ENCODE results near the gene ZNF678. TPM values are rescaled to one million over a fixed set of nuclear protein-coding genes. Genes with fewer than 3 reads are reported as not detected.

ZNF678 gene
- total RNA-seq, 1 donor from 2014 or later = 15.2 TPM

DNA sequence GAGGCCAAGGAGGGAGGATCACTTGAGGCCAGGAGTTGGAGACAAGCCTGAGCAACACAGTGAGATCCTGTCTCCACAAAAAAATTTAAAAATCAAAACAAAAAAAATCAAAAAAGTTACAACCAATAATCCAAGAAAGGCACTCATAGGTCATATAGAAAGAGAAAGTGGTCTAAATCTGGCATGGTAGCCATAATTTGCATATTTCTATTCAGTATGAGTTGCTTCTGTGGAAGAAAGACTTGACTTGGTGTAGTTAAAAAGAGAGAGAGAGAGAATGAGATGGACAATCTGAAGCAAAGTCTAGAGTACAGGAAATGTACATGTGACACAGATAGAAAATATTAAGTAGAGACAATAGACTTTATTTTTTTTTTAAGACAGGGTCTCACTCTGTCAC, 149.3 kb downstream of the ZNF678 start:
- Histone ChIP-seq H3K9me3 (no peaks in the 10 kb centered on the region), H3K4me3 (no peak overlapping the region), H3K27me3 (no peaks in the 10 kb centered on the region), H3K36me3 (no peaks in the 10 kb centered on the region), H3K4me1 (no peaks in the 10 kb centered on the region), H3K27ac (no peak overlapping the region)
- TF ChIP-seq POLR2AphosphoS5 (IDR thresholded peaks at IDR 0.05; ENCODE audit: insufficient read depth in 1 of 2, low read depth in 1 of 2) (no peak), POLR2A (IDR thresholded peaks at IDR 0.05) (no peak)
- TF ChIP-seq, protein P1, sequence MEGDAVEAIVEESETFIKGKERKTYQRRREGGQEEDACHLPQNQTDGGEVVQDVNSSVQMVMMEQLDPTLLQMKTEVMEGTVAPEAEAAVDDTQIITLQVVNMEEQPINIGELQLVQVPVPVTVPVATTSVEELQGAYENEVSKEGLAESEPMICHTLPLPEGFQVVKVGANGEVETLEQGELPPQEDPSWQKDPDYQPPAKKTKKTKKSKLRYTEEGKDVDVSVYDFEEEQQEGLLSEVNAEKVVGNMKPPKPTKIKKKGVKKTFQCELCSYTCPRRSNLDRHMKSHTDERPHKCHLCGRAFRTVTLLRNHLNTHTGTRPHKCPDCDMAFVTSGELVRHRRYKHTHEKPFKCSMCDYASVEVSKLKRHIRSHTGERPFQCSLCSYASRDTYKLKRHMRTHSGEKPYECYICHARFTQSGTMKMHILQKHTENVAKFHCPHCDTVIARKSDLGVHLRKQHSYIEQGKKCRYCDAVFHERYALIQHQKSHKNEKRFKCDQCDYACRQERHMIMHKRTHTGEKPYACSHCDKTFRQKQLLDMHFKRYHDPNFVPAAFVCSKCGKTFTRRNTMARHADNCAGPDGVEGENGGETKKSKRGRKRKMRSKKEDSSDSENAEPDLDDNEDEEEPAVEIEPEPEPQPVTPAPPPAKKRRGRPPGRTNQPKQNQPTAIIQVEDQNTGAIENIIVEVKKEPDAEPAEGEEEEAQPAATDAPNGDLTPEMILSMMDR (IDR thresholded peaks at IDR 0.05) = no peak
- no peak for DNase-seq (ENCODE audit: extremely low spot score in 2 of 2)
- intact Hi-C loops (cut with DNase I) = no loop called here

DNA sequence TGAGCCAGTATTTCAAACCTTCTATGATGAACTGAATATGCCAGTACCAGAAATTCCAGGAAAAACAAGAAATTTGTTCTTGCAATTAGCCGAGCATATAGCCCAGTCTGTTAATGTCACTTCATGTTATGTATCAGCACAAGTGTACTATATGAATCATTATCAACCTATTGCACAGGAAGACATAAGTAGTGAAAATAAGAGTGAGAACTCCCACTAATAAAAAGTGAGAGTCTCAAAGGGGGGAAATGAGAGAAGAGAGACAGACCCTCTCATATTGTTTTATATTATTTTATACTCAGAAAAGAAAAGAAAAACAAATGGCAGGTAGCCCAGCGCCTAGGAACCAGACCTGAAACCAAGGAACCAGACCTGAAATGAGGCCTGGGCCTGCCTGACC, 155.6 kb downstream of the ZNF678 start:
- TF ChIP-seq, protein P1 (IDR thresholded peaks at IDR 0.05) = no peak
- TF ChIP-seq POLR2AphosphoS5 (IDR thresholded peaks at IDR 0.05; ENCODE audit: insufficient read depth in 1 of 2, low read depth in 1 of 2) (no peak), POLR2A (IDR thresholded peaks at IDR 0.05) (no peak)
- no peaks in the 10 kb centered on the region for H3K36me3 ChIP-seq
- no peaks in the 10 kb centered on the region for H3K27me3 ChIP-seq
- DNase-seq (ENCODE audit: extremely low spot score in 2 of 2) = no peak
- H3K9me3 ChIP-seq = peaks cover 17% of the 10 kb centered on the region
- no peaks in the 10 kb centered on the region for H3K4me1 ChIP-seq
- H3K4me3 ChIP-seq = no peak overlapping the region
- no peak overlapping the region for H3K27ac ChIP-seq
- intact Hi-C loops (cut with DNase I) = no loop called here

DNA sequence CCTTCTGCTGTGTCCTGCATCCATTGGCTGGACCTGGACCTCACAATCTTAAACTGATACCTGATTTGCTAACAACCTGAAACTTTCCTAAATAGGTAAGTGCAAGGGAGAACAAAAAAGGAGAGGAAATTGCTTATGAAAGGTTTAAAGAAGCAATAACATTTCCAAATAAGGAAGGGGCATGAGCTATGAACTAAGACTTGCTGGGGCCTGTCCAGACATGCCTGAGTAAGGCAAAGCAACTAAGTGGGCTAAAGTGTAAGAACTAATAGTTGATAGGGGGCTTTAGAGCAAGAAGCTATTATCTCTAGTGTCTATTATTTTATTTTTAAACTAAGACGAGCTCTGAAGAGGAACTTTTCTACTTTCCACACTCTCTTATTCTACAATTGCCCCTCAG, 160.1 kb downstream of the ZNF678 start:
- intact Hi-C loops (cut with DNase I) = no loop called here
- H3K27me3 ChIP-seq = no peaks in the 10 kb centered on the region
- H3K4me1 ChIP-seq = peaks cover 9% of the 10 kb centered on the region
- no peaks in the 10 kb centered on the region for H3K36me3 ChIP-seq
- H3K9me3 ChIP-seq = peaks cover 17% of the 10 kb centered on the region
- DNase-seq (ENCODE audit: extremely low spot score in 2 of 2) = no peak
- TF ChIP-seq POLR2A (IDR thresholded peaks at IDR 0.05) = no peak
- no peak overlapping the region for H3K27ac ChIP-seq
- H3K4me3 ChIP-seq = no peak overlapping the region

DNA sequence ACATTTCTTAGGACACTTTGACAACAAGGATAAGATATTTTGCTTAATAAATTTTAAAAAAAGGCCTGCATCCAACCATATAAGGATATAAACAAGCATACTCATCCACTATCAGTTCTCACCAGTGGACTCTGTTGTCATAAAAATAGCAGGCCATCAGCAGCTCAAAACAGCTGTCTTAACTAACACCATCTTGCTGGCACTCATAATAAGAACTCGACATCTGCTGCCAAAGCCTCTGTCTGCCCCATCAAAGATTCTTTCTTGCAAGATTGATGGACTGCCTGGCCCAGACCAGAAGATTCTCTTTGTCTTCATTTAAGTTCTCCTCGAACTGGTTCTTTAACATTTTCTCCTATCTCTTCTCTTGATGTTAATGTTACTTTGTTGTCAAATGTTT, 161.7 kb downstream of the ZNF678 start:
- intact Hi-C loops (cut with DNase I) = no loop called here
- peaks cover 13% of the 10 kb centered on the region for H3K9me3 ChIP-seq

DNA sequence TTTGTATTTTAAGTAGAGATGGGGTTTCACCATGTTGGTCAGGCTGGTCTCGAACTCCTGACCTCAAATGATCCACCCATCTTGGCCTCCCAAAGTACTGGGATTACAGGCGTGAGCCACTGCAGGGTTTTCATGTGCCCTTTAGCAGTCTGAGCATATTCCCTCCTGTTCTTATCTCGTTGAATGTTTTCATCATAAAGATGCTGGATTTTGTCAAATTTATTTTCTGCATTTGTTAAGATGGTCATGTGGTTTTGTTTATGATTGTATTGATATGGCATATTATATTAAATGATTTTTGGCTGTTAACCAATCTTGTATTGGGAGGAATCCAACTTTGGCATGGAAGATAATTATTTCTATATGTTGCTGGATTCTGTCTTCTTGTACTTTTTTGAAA, 163.0 kb downstream of the ZNF678 start:
- Histone ChIP-seq H3K27ac (no peak overlapping the region), H3K4me3 (no peak overlapping the region), H3K9me3 (peaks cover 6% of the 10 kb centered on the region), H3K36me3 (no peaks in the 10 kb centered on the region), H3K27me3 (no peaks in the 10 kb centered on the region), H3K4me1 (peaks cover 33% of the 10 kb centered on the region)
- TF ChIP-seq POLR2AphosphoS5 (IDR thresholded peaks at IDR 0.05; ENCODE audit: insufficient read depth in 1 of 2, low read depth in 1 of 2) (no peak), POLR2A (IDR thresholded peaks at IDR 0.05) (no peak)
- TF ChIP-seq, protein P1 (IDR thresholded peaks at IDR 0.05) = no peak
- intact Hi-C loops (cut with DNase I) = no loop called here
- DNase-seq (ENCODE audit: extremely low spot score in 2 of 2) = no peak

More for the DNA sequence above, 161.7 kb downstream of the ZNF678 start:
- no peak for TF ChIP-seq POLR2AphosphoS5 (IDR thresholded peaks at IDR 0.05; ENCODE audit: insufficient read depth in 1 of 2, low read depth in 1 of 2)
- TF ChIP-seq, protein P1 (IDR thresholded peaks at IDR 0.05) = no peak
- no peak for TF ChIP-seq POLR2A (IDR thresholded peaks at IDR 0.05)
- Histone ChIP-seq H3K27me3 (no peaks in the 10 kb centered on the region), H3K4me1 (peaks cover 25% of the 10 kb centered on the region), H3K36me3 (no peaks in the 10 kb centered on the region), H3K4me3 (no peak overlapping the region), H3K27ac (no peak overlapping the region)
- DNase-seq (ENCODE audit: extremely low spot score in 2 of 2) = no peak

Small RNA genes lying within 50 kb of the gene (small RNA-seq; reads per million reads assigned to genes)
- gene RNA5SP77 = 0.60 reads per million

Other genes starting within 250 kb of the ZNF678 start
- gene CDC42BPA, start 245.1 kb upstream of the ZNF678 start, total RNA-seq = 42.7 TPM
- 18.2 TPM for gene JMJD4, start 171.7 kb downstream of the ZNF678 start, total RNA-seq
- 28.7 TPM for gene SNAP47, start 171.9 kb downstream of the ZNF678 start, total RNA-seq